ENCODE data around the gene GREM1. TPM values are rescaled to one million over a fixed set of nuclear protein-coding genes. Genes with fewer than 3 reads are reported as not detected.

The GREM1 gene
- total and polyA plus RNA-seq, 2 of the 8 experiments (the other 6 are each of a cell fraction or from before 2014, with no cell fraction given), result 0.12 to 1.1 TPM

GRCh38 chr15:32737304-32737703, 19.5 kb downstream of the GREM1 start:
- 97% methylated on average over 4 of the region's 4 CpGs; no CpG with 5 or more reads in 1 of the 2 experiments for WGBS, 2 experiments (ENCODE audit: extremely low coverage in 1 of 2, insufficient coverage in 1 of 2, insufficient read length in 1 of 2, insufficient replicate concordance in 2 of 2, low coverage in 1 of 2, low lambda C conversion rate in 2 of 2, missing lambda C conversion rate in 1 of 2)
- POLR2A ChIA-PET (ENCODE audit: partially characterized antibody), result no interaction called here
- no peak overlapping the region for H3K4me3 ChIP-seq (ENCODE audit: extremely low read depth in 1 of 4, insufficient read depth in 2 of 4, low read depth in 3 of 4, low read length in 4 of 4)
- H2BK12ac ChIP-seq (ENCODE audit: low read depth, low read length), result no peak overlapping the region
- no peak overlapping the region for H2BK120ac ChIP-seq (replicated peaks; ENCODE audit: low read depth, low read length)
- no peaks in the 10 kb centered on the region for H3K36me3 ChIP-seq (ENCODE audit: control insufficient read depth in 2 of 4, insufficient read depth in 4 of 4, low read length in 3 of 4)
- no peak overlapping the region for H4K8ac ChIP-seq (ENCODE audit: extremely low read depth, insufficient read depth, low read length)
- H4K20me1 ChIP-seq (replicated peaks in 1 of 2; ENCODE audit: control insufficient read depth in 1 of 2, insufficient read depth in 2 of 2, low read length in 2 of 2), result no peaks in the 10 kb centered on the region
- DNase-seq (ENCODE audit: low read depth in 1 of 2, low spot score in 2 of 2) (no peak), FAIRE-seq (no peak)
- H3K79me2 ChIP-seq (ENCODE audit: control insufficient read depth in 1 of 2, insufficient read depth in 2 of 2, low read length in 2 of 2), result no peaks in the 10 kb centered on the region
- H3K27me3 ChIP-seq (replicated peaks in 1 of 4; ENCODE audit: control insufficient read depth in 3 of 4, extremely low read depth in 1 of 4, insufficient read depth in 3 of 4, low read length in 3 of 4), result no peaks in the 10 kb centered on the region
- no peak overlapping the region for H2BK20ac ChIP-seq (ENCODE audit: low read length)
- H3K9me3 ChIP-seq (ENCODE audit: insufficient read depth in 2 of 2, low read depth in 1 of 2, low read length in 1 of 2), result 0 out of 4 replicates have a peak, but pooled peaks cover 0 to 2% of the 10 kb centered on the region in 2 experiments
- H3K18ac ChIP-seq (ENCODE audit: extremely low read depth, low read length), result no peak overlapping the region
- H3K27ac ChIP-seq (ENCODE audit: low read depth, low read length), result no peak overlapping the region
- H2AK5ac ChIP-seq (ENCODE audit: low read depth, low read length), result no peak overlapping the region
- H2BK15ac ChIP-seq (ENCODE audit: low read length), result no peak overlapping the region
- no peak overlapping the region for H3K56ac ChIP-seq (replicated peaks; ENCODE audit: insufficient read length, low read depth, low read length)
- H3K23ac ChIP-seq (ENCODE audit: insufficient read length), result no peak overlapping the region
- TF ChIP-seq SIX5 (IDR thresholded peaks at IDR 0.05; ENCODE audit: low read depth, low read length) (no peak), SRF (IDR thresholded peaks at IDR 0.05; ENCODE audit: low read depth, low read length) (no peak), TAF1 (IDR thresholded peaks at IDR 0.05; ENCODE audit: low read depth, low read length) (no peak), FOSL1 (IDR thresholded peaks at IDR 0.05; ENCODE audit: insufficient read depth, low read depth, low read length) (no peak), SAP30 (IDR thresholded peaks at IDR 0.05; ENCODE audit: insufficient read depth, insufficient replicate concordance, low read length) (no peak), EP300 (IDR thresholded peaks at IDR 0.05; ENCODE audit: borderline replicate concordance in 1 of 2, low read depth in 2 of 2, low read length in 2 of 2) (no peak), POLR2A (IDR thresholded peaks at IDR 0.05; ENCODE audit: control extremely low read depth in 1 of 2, low read depth in 2 of 2, low read length in 2 of 2) (no peak), RBBP5 (IDR thresholded peaks at IDR 0.05; ENCODE audit: borderline replicate concordance, low read depth, low read length) (no peak), TCF12 (IDR thresholded peaks at IDR 0.05; ENCODE audit: low read depth, low read length) (no peak), TEAD4 (IDR thresholded peaks at IDR 0.05; ENCODE audit: low read depth, low read length) (no peak), JUN (IDR thresholded peaks at IDR 0.05; ENCODE audit: low read depth, low read length) (no peak), KDM4A (IDR thresholded peaks at IDR 0.05; ENCODE audit: low read depth, low read length, severe bottlenecking) (no peak), KDM1A (IDR thresholded peaks at IDR 0.05; ENCODE audit: borderline replicate concordance, low read length) (no peak)
- H4K5ac ChIP-seq (ENCODE audit: insufficient read length, low read depth, low read length), result no peak overlapping the region
- no peak overlapping the region for H4K91ac ChIP-seq (replicated peaks; ENCODE audit: insufficient read length, low read length)
- no peak overlapping the region for H2AFZ ChIP-seq (ENCODE audit: low read length)
- H3K4ac ChIP-seq (replicated peaks; ENCODE audit: insufficient read length, low read depth, low read length), result no peak overlapping the region
- no peak overlapping the region for H3K14ac ChIP-seq (ENCODE audit: insufficient read length)
- H3K23me2 ChIP-seq (ENCODE audit: low read depth, low read length), result no peaks in the 10 kb centered on the region
- no peak overlapping the region for H3K9ac ChIP-seq (replicated peaks in 1 of 4; ENCODE audit: extremely low read depth in 1 of 4, low read depth in 3 of 4, low read length in 3 of 4)
- H3K4me1 ChIP-seq (replicated peaks in 1 of 4; ENCODE audit: control insufficient read depth in 3 of 4, insufficient read depth in 4 of 4, low read length in 3 of 4), result no peaks in the 10 kb centered on the region
- CTCF ChIA-PET (ENCODE audit: partially characterized antibody), result no interaction called here
- no peak overlapping the region for H3K4me2 ChIP-seq (ENCODE audit: insufficient read depth in 1 of 2, low read depth in 2 of 2, low read length in 2 of 2)
- H2BK5ac ChIP-seq (ENCODE audit: low read depth, low read length), result no peak overlapping the region
- H3K79me1 ChIP-seq (ENCODE audit: low read depth, low read length), result no peaks in the 10 kb centered on the region

All from H1 (cell line).